Endothelial cell of umbilical vein (primary cell): Measurements from ENCODE around the gene SLC38A6. TPM values are rescaled to one million over a fixed set of nuclear protein-coding genes. Genes with fewer than 3 reads are reported as not detected.

ENCODE experiments used
- BruUV-seq: library from RNA; stranded (reverse); fragments of 400-500 nt; replicated peaks from 2 replicates; lab custom pipeline; 2021; lab: Mats Ljungman, UMichigan
- CTCF ChIA-PET: fragments of 300-600, 350-600 bp; sonication (Branson Sonifier 250); formaldehyde crosslinking; loops from one replicate; lab custom pipeline; 2021; ENCODE audit warnings: antibody characterized with exemption, inconsistent platforms; lab: Charles Lee
- POLR2A ChIA-PET: fragments of 300-600, 350-600 bp; sonication (Branson Sonifier 250); formaldehyde crosslinking; loops from one replicate; lab custom pipeline; 2021; ENCODE audit warnings: antibody characterized with exemption, inconsistent platforms; lab: Charles Lee
- DNase-seq: peaks from one replicate; pipeline ENCODE4 v3.0.0-alpha.2; 2011; ENCODE audit warnings: low read depth, low spot score
- FAIRE-seq: peaks from 2 replicates; lab custom pipeline; 2011; peaks lifted over from hg19 to GRCh38; lab: Jason Lieb, UNC
- H2AFZ ChIP-seq: 2 replicates; pipeline ENCODE4 v1.6.0; 2012; ENCODE audit warnings: low read depth, low read length, control low read depth, inconsistent platforms
- H3K27ac ChIP-seq: 2 replicates; pipeline ENCODE4 v1.5.1; 2011; ENCODE audit warnings: low read depth, mild to moderate bottlenecking, control low read depth, low read length, moderate library complexity; ENCODE audit not compliant: insufficient read depth
- H3K27me3 ChIP-seq, 2 experiments: 2 replicates each; pipeline versions ENCODE4 v1.6.0 to v1.6.1; 2011; ENCODE audit warnings: low read length in 2 of 2, mixed read lengths in 1 of 2; ENCODE audit not compliant: control insufficient read depth in 2 of 2, insufficient read depth in 2 of 2
- H3K36me3 ChIP-seq, 2 experiments: 2 replicates in 1 of 2; 3 replicates in 1 of 2; pipeline ENCODE4 v1.5.1; 2011; ENCODE audit warnings: low read length in 2 of 2, mild to moderate bottlenecking in 1 of 2, moderate library complexity in 1 of 2; ENCODE audit not compliant: control insufficient read depth in 2 of 2, insufficient read depth in 2 of 2; ENCODE audit errors: extremely low read depth in 1 of 2
- H3K4me1 ChIP-seq: 3 replicates; pipeline ENCODE4 v1.5.1; 2011; ENCODE audit warnings: mild to moderate bottlenecking, low read length; ENCODE audit not compliant: control insufficient read depth, insufficient read depth; ENCODE audit errors: extremely low read depth
- H3K4me2 ChIP-seq: 2 replicates; pipeline ENCODE4 v1.6.1; 2011; ENCODE audit warnings: low read length, control low read depth, mixed read lengths; ENCODE audit not compliant: insufficient read depth
- H3K4me3 ChIP-seq, 3 experiments: fragments of 200-600 bp in 1 of 3; sonication (generic), shearing (Covaris generic) in 1 of 3; replicated peaks in 1 of 3; 2 replicates each; pipeline ENCODE4 v1.5.1; 2011 to 2016; ENCODE audit warnings: control low read depth in 3 of 3, low read length in 3 of 3, mild to moderate bottlenecking in 2 of 3, inconsistent platforms in 1 of 3, low read depth in 1 of 3, moderate library complexity in 1 of 3; ENCODE audit not compliant: insufficient read depth in 1 of 3
- H3K79me2 ChIP-seq: 2 replicates; pipeline ENCODE4 v1.6.0; 2012; ENCODE audit warnings: low read length, inconsistent platforms; ENCODE audit not compliant: control insufficient read depth, insufficient read depth
- H3K9ac ChIP-seq: replicated peaks from 2 replicates; pipeline ENCODE3; 2011; ENCODE audit warnings: low read length, control low read depth; ENCODE audit not compliant: insufficient read depth; ENCODE audit errors: extremely low read depth
- H3K9me1 ChIP-seq: replicated peaks from 3 replicates; pipeline ENCODE4 v1.6.0; 2011; ENCODE audit warnings: mild to moderate bottlenecking, low read length; ENCODE audit not compliant: control insufficient read depth, insufficient read depth; ENCODE audit errors: extremely low read depth
- H3K9me3 ChIP-seq: replicated peaks from 2 replicates; pipeline ENCODE4 v1.5.1; 2012; ENCODE audit warnings: low read length, inconsistent platforms; ENCODE audit not compliant: control insufficient read depth, insufficient read depth
- H4K20me1 ChIP-seq: replicated peaks from 2 replicates; pipeline ENCODE3; 2011; ENCODE audit warnings: mild to moderate bottlenecking, low read length; ENCODE audit not compliant: control insufficient read depth, insufficient read depth; ENCODE audit errors: extremely low read depth
- CTCF ChIP-seq, 2 donors: IDR thresholded peaks; 1 replicate in 1 of 2; 2 replicates in 1 of 2; pipeline ENCODE4 v1.5.1; 2011; ENCODE audit warnings: low read length in 2 of 2, mild to moderate bottlenecking in 2 of 2, moderate library complexity in 2 of 2, control low read depth in 1 of 2, inconsistent platforms in 1 of 2, low read depth in 1 of 2; ENCODE audit not compliant: insufficient read depth in 1 of 2; ENCODE audit errors: extremely low read depth in 1 of 2
- EZH2 ChIP-seq: IDR thresholded peaks from 2 replicates; pipeline ENCODE4 v1.6.1; 2012; ENCODE audit warnings: borderline replicate concordance, low read depth, mild to moderate bottlenecking, moderate library complexity, low read length, inconsistent platforms; ENCODE audit not compliant: severe bottlenecking
- FOS ChIP-seq: IDR thresholded peaks from 2 replicates; pipeline ENCODE4 v1.6.1; 2011; ENCODE audit warnings: mild to moderate bottlenecking, low read length, moderate library complexity, borderline replicate concordance; ENCODE audit not compliant: insufficient read depth
- GATA2 ChIP-seq: IDR thresholded peaks from 2 replicates; pipeline ENCODE4 v1.7.0; 2011; ENCODE audit warnings: low read depth, mild to moderate bottlenecking, moderate library complexity, mixed read lengths, low read length; ENCODE audit not compliant: insufficient read length, insufficient read depth
- JUN ChIP-seq: IDR thresholded peaks from 2 replicates; pipeline ENCODE4 v1.6.1; 2011; ENCODE audit warnings: borderline replicate concordance, low read depth; ENCODE audit not compliant: insufficient read length, insufficient read depth
- MAX ChIP-seq: IDR thresholded peaks from 2 replicates; pipeline ENCODE4 v1.6.1; 2011; ENCODE audit not compliant: insufficient read depth, insufficient read length
- MYC ChIP-seq: IDR thresholded peaks from one replicate; pipeline ENCODE4 v1.6.1; 2011; ENCODE audit warnings: mild to moderate bottlenecking, low read depth, low read length
- POLR2A ChIP-seq: IDR thresholded peaks from 2 replicates; pipeline ENCODE4 v1.6.1; 2012; ENCODE audit warnings: low read depth, mild to moderate bottlenecking, control low read depth, low read length
- POLR2AphosphoS5 ChIP-seq: IDR thresholded peaks from 2 replicates; pipeline ENCODE4 v1.6.1; 2012; ENCODE audit warnings: low read depth, mild to moderate bottlenecking, control low read depth, low read length, moderate library complexity; ENCODE audit not compliant: insufficient read depth
- dilution Hi-C: fragments of 300-500 bp; cut with MboI; formaldehyde crosslinking; loops from one replicate; pipeline ENCODE4 v1.15.0; 2019; ENCODE audit warnings: low sequenced_read_pairs; ENCODE audit not compliant: extremely low pct_ligation_motif_present
- intact Hi-C: fragments of 100-400 bp; cut with micrococcal nuclease; formaldehyde crosslinking; loops from one replicate; pipeline ENCODE4 v1.10.0; 2022
- polyA plus RNA-seq, 4 experiments: library from polyadenylated mRNA; depleted of rRNA in 3 of 4; stranded (reverse) in 3 of 4; unstranded in 1 of 4; fragments of >200 nt; gene quantifications; 2 replicates each; pipeline versions ENCODE4 v1.2.1 to v1.2.3, GENCODE V29; 2011 to 2012; ENCODE audit warnings: missing spikeins in 1 of 4
- total RNA-seq: library from RNA; stranded (reverse); gene quantifications from 2 replicates; pipeline ENCODE4 v1.2.3, GENCODE V29; 2021

The SLC38A6 gene
- total and polyA plus RNA-seq, 2 donors (not counting 3 experiments of a cell fraction or from before 2014, with no cell fraction given): 17.3 to 24.6 TPM

- POLR2A ChIA-PET: no interaction called here
- Histone ChIP-seq H4K20me1 (no peaks in the 10 kb centered on the region), H3K9ac (no peak overlapping the region), H2AFZ (no peak overlapping the region), H3K4me1 (no peaks in the 10 kb centered on the region), H3K4me2 (no peak overlapping the region), H3K27ac (no peak overlapping the region), H3K4me3 (no peak overlapping the region), H3K79me2 (no peaks in the 10 kb centered on the region), H3K9me3 (no peaks in the 10 kb centered on the region), H3K36me3 (no peaks in the 10 kb centered on the region), H3K27me3 (no peaks in the 10 kb centered on the region), H3K9me1 (no peaks in the 10 kb centered on the region)
- DNase-seq: no peak
- CTCF ChIA-PET: no interaction called here
- no peak for FAIRE-seq
- dilution Hi-C loops: no loop called here
- no peak for TF ChIP-seq GATA2
- no peak for TF ChIP-seq CTCF (IDR thresholded peaks at IDR 0.05; ENCODE audit: extremely low read depth in 1 of 2, insufficient read depth in 1 of 2, low read depth in 1 of 2, low read length in 2 of 2)
- intact Hi-C loops: no loop called here
- BruUV-seq: no TSS peak
Observed at GRCh38 chr14:60935319-60935718, 45.7 kb upstream of the SLC38A6 start.

DNA sequence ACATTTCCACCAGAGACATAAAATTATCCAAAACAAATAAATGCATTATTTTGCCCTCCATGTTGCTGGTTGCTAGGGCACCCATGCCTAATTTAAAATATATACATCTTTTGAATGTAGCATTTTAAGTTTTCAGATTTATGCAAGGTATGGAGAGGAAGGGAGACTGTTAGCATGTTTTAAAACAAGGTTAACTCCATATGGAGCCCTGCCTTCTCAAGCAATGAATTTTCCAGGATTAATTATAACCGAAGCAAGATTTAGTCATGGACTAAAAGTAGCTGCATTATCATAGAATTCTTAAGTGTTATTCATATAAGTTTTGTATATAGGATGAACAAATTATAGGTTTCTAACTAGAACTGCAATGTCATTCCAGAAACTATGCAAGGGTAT is 37.4 kb upstream of the SLC38A6 start:
- no peaks in the 10 kb centered on the region for H3K36me3 ChIP-seq
- H3K9me1 ChIP-seq: no peaks in the 10 kb centered on the region
- no peak overlapping the region for H3K27ac ChIP-seq
- no peaks in the 10 kb centered on the region for H4K20me1 ChIP-seq
- DNase-seq: no peak
- no peak overlapping the region for H3K4me3 ChIP-seq
- CTCF ChIA-PET: interaction anchor here (0.6 kb wide), 1 partner anchor 238 kb away, joined by 3 read pairs; no protein-coding TSS in a partner anchor
- no peak for FAIRE-seq
- no peak overlapping the region for H3K9ac ChIP-seq
- TF ChIP-seq CTCF (IDR thresholded peaks at IDR 0.05; ENCODE audit: extremely low read depth in 1 of 2, insufficient read depth in 1 of 2, low read depth in 1 of 2, low read length in 2 of 2) (no peak), MYC (no peak), GATA2 (no peak), MAX (no peak), JUN (no peak), EZH2 (no peak), FOS (no peak), POLR2AphosphoS5 (no peak), POLR2A (no peak)
- no peaks in the 10 kb centered on the region for H3K79me2 ChIP-seq
- no peaks in the 10 kb centered on the region for H3K27me3 ChIP-seq
- H3K4me1 ChIP-seq: peaks cover 2% of the 10 kb centered on the region
- H2AFZ ChIP-seq: no peak overlapping the region
- H3K9me3 ChIP-seq: no peaks in the 10 kb centered on the region
- no TSS peak for BruUV-seq
- intact Hi-C loops (no loop called here), dilution Hi-C loops (no loop called here)
- H3K4me2 ChIP-seq: no peak overlapping the region
- POLR2A ChIA-PET: interaction anchor here (0.7 kb wide), 1 partner anchor 158 kb away, joined by 9 read pairs; no protein-coding TSS in a partner anchor
